Measurements from ENCODE around the gene APLF.
"Not testable (repeated sequence)": the region's sequence is repeated elsewhere in the genome, so short reads cannot be mapped to it uniquely, and the experiment has no call there.

The APLF gene

GRCh38 chr2:68529156-68529555 lies 61.8 kb downstream of the APLF start:
- H3K27ac ChIP-seq; H3K27me3 ChIP-seq (ENCODE audit: insufficient read depth, low read depth); H3K4me2 ChIP-seq; H2AFZ ChIP-seq (ENCODE audit: low read depth); H3K79me2 ChIP-seq (ENCODE audit: insufficient read depth, low read depth); H3K9ac ChIP-seq; H4K20me1 ChIP-seq (ENCODE audit: insufficient read depth); H3K4me3 ChIP-seq (IDR thresholded peaks at IDR 0.05; ENCODE audit: insufficient read depth, low read depth, low read length); H3K4me1 ChIP-seq (ENCODE audit: low read depth, poor library complexity, severe bottlenecking); H3K36me3 ChIP-seq (ENCODE audit: insufficient read depth): not testable (repeated sequence)

- not testable (repeated sequence) for H3K36me3 ChIP-seq (ENCODE audit: insufficient read depth); H3K4me2 ChIP-seq; H3K27me3 ChIP-seq (ENCODE audit: insufficient read depth, low read depth); H3K4me3 ChIP-seq (IDR thresholded peaks at IDR 0.05; ENCODE audit: insufficient read depth, low read depth, low read length); H4K20me1 ChIP-seq (ENCODE audit: insufficient read depth); H3K27ac ChIP-seq; H2AFZ ChIP-seq (ENCODE audit: low read depth); H3K79me2 ChIP-seq (ENCODE audit: insufficient read depth, low read depth); H3K9ac ChIP-seq; H3K4me1 ChIP-seq (ENCODE audit: low read depth, poor library complexity, severe bottlenecking)
Observed at GRCh38 chr2:68529651-68530050, 62.3 kb downstream of the APLF start.

GRCh38 chr2:68536000-68536399 lies 68.6 kb downstream of the APLF start:
- Histone ChIP-seq H2AFZ (ENCODE audit: low read depth) (no peak overlapping the region), H3K9ac (no peak overlapping the region), H3K27me3 (ENCODE audit: insufficient read depth, low read depth) (no peaks in the 10 kb centered on the region), H3K4me3 (IDR thresholded peaks at IDR 0.05; ENCODE audit: insufficient read depth, low read depth, low read length) (no peak overlapping the region), H3K4me1 (ENCODE audit: low read depth, poor library complexity, severe bottlenecking) (no peaks in the 10 kb centered on the region), H3K79me2 (ENCODE audit: insufficient read depth, low read depth) (no peaks in the 10 kb centered on the region), H4K20me1 (ENCODE audit: insufficient read depth) (no peaks in the 10 kb centered on the region), H3K36me3 (ENCODE audit: insufficient read depth) (no peaks in the 10 kb centered on the region), H3K27ac (no peak overlapping the region), H3K4me2 (no peak overlapping the region)
- no peak for TF ChIP-seq CTCF (conservative IDR thresholded peaks at IDR 0.05; ENCODE audit: low read depth, low read length)

- Histone ChIP-seq H2AFZ (ENCODE audit: low read depth) (no peak overlapping the region), H3K9ac (no peak overlapping the region), H3K27me3 (ENCODE audit: insufficient read depth, low read depth) (no peaks in the 10 kb centered on the region), H3K79me2 (ENCODE audit: insufficient read depth, low read depth) (no peaks in the 10 kb centered on the region), H3K27ac (no peak overlapping the region), H3K4me1 (ENCODE audit: low read depth, poor library complexity, severe bottlenecking) (no peaks in the 10 kb centered on the region), H3K4me3 (IDR thresholded peaks at IDR 0.05; ENCODE audit: insufficient read depth, low read depth, low read length) (no peak overlapping the region), H4K20me1 (ENCODE audit: insufficient read depth) (no peaks in the 10 kb centered on the region), H3K36me3 (ENCODE audit: insufficient read depth) (no peaks in the 10 kb centered on the region), H3K4me2 (no peak overlapping the region)
- no peak for TF ChIP-seq CTCF (conservative IDR thresholded peaks at IDR 0.05; ENCODE audit: low read depth, low read length)
Observed at GRCh38 chr2:68537011-68537410, 69.6 kb downstream of the APLF start.

GRCh38 chr2:68537809-68538208 lies 70.4 kb downstream of the APLF start:
- H4K20me1 ChIP-seq (ENCODE audit: insufficient read depth): no peaks in the 10 kb centered on the region
- H3K27me3 ChIP-seq (ENCODE audit: insufficient read depth, low read depth): no peaks in the 10 kb centered on the region
- no peaks in the 10 kb centered on the region for H3K36me3 ChIP-seq (ENCODE audit: insufficient read depth)
- TF ChIP-seq CTCF (conservative IDR thresholded peaks at IDR 0.05; ENCODE audit: low read depth, low read length): no peak
- no peak overlapping the region for H3K27ac ChIP-seq
- no peak overlapping the region for H3K9ac ChIP-seq
- H3K4me3 ChIP-seq (IDR thresholded peaks at IDR 0.05; ENCODE audit: insufficient read depth, low read depth, low read length): no peak overlapping the region
- no peak overlapping the region for H3K4me2 ChIP-seq
- H2AFZ ChIP-seq (ENCODE audit: low read depth): no peak overlapping the region
- H3K79me2 ChIP-seq (ENCODE audit: insufficient read depth, low read depth): no peaks in the 10 kb centered on the region
- no peaks in the 10 kb centered on the region for H3K4me1 ChIP-seq (ENCODE audit: low read depth, poor library complexity, severe bottlenecking)

Data from KMS-11 (cell line).